Osteoblast (primary cell): ENCODE data around the gene ANAPC13. TPM values are rescaled to one million over a fixed set of nuclear protein-coding genes. Genes with fewer than 3 reads are reported as not detected.

Experiments used
- DNase-seq: peaks from one replicate; pipeline ENCODE4 v3.0.0; 2011; ENCODE audit warnings: low spot score, mixed read lengths; ENCODE audit not compliant: insufficient read length; ENCODE audit errors: missing footprints
- H2AFZ ChIP-seq: 2 replicates; pipeline ENCODE4 v1.6.0; 2011; ENCODE audit warnings: mild to moderate bottlenecking, low read length
- H3K27ac ChIP-seq: 2 replicates; pipeline ENCODE4 v1.5.1; 2011; ENCODE audit warnings: mild to moderate bottlenecking, low read depth, low read length, moderate library complexity
- H3K27me3 ChIP-seq: 2 replicates; pipeline ENCODE4 v1.6.0; 2012; ENCODE audit warnings: mild to moderate bottlenecking, control low read depth, inconsistent platforms, low read length, moderate library complexity; ENCODE audit not compliant: insufficient read depth
- H3K36me3 ChIP-seq: 2 replicates; pipeline ENCODE4 v1.5.1; 2011; ENCODE audit warnings: mild to moderate bottlenecking, low read length, control low read depth, moderate library complexity; ENCODE audit not compliant: insufficient read depth
- H3K4me1 ChIP-seq: 2 replicates; pipeline ENCODE4 v1.5.1; 2011; ENCODE audit warnings: mild to moderate bottlenecking, low read length, control low read depth, moderate library complexity; ENCODE audit not compliant: insufficient read depth
- H3K4me2 ChIP-seq: 2 replicates; pipeline ENCODE4 v1.6.0; 2011; ENCODE audit warnings: mild to moderate bottlenecking, low read length; ENCODE audit not compliant: insufficient read depth
- H3K4me3 ChIP-seq: fragments of 200-600 bp; sonication (generic); 3 replicates; pipeline ENCODE4 v1.5.1; 2012; ENCODE audit warnings: mild to moderate bottlenecking, low read length, inconsistent platforms; ENCODE audit not compliant: insufficient read depth
- H3K79me2 ChIP-seq: 2 replicates; pipeline ENCODE4 v1.6.0; 2012; ENCODE audit warnings: mild to moderate bottlenecking, low read length, control low read depth, inconsistent platforms; ENCODE audit not compliant: insufficient read depth
- H3K9me3 ChIP-seq: 2 replicates; pipeline ENCODE4 v1.5.1; 2011; ENCODE audit warnings: low read depth, low read length, control low read depth
- H4K20me1 ChIP-seq: 2 replicates; pipeline ENCODE4 v1.6.0; 2012; ENCODE audit warnings: mild to moderate bottlenecking, low read length, control low read depth; ENCODE audit not compliant: insufficient read depth
- total RNA-seq: library from RNA; depleted of rRNA; stranded (reverse); fragments of >200 nt; gene quantifications from 2 replicates; pipeline ENCODE4 v1.2.3, GENCODE V29; 2012
- TF ChIP-seq, protein P1 (sequence below): IDR thresholded peaks from 2 replicates; pipeline ENCODE4 v1.5.1; 2011; ENCODE audit warnings: mild to moderate bottlenecking, low read depth, low read length, moderate library complexity; ENCODE audit errors: extremely low read depth

The ANAPC13 gene
- total RNA-seq, 1 donor: 68.4 TPM

DNA sequence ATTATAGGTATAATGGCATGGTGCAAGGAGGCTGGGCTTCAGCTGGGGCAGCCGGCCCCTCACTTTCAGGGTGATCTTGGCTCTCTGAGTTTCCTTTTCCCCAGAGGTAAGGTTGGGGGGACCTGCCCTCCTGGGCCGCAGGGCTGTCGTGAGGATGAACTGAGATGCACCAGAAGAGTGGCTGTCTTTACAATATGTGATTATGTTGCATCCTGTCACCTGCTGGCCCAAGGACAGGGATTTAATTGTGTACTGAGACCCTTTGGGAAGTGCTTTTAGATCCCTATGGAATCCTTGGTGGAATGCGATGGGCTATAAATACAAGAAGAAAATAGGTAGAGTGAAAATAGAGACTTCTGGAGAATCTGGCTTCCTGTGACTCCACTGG is 22.1 kb downstream of the ANAPC13 start:
- Histone ChIP-seq H3K27me3 (no peaks in the 10 kb centered on the region), H3K9me3 (no peaks in the 10 kb centered on the region), H2AFZ (no peak overlapping the region), H4K20me1 (no peaks in the 10 kb centered on the region), H3K4me2 (peak overlapping the region; percentile 69), H3K4me1 (peaks cover 58% of the 10 kb centered on the region), H3K27ac (peak overlapping the region; percentile 96), H3K79me2 (no peaks in the 10 kb centered on the region), H3K36me3 (no peaks in the 10 kb centered on the region), H3K4me3 (peak overlapping the region; percentile 18)
- TF ChIP-seq, protein P1, sequence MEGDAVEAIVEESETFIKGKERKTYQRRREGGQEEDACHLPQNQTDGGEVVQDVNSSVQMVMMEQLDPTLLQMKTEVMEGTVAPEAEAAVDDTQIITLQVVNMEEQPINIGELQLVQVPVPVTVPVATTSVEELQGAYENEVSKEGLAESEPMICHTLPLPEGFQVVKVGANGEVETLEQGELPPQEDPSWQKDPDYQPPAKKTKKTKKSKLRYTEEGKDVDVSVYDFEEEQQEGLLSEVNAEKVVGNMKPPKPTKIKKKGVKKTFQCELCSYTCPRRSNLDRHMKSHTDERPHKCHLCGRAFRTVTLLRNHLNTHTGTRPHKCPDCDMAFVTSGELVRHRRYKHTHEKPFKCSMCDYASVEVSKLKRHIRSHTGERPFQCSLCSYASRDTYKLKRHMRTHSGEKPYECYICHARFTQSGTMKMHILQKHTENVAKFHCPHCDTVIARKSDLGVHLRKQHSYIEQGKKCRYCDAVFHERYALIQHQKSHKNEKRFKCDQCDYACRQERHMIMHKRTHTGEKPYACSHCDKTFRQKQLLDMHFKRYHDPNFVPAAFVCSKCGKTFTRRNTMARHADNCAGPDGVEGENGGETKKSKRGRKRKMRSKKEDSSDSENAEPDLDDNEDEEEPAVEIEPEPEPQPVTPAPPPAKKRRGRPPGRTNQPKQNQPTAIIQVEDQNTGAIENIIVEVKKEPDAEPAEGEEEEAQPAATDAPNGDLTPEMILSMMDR: no peak
- no peak for DNase-seq

DNA sequence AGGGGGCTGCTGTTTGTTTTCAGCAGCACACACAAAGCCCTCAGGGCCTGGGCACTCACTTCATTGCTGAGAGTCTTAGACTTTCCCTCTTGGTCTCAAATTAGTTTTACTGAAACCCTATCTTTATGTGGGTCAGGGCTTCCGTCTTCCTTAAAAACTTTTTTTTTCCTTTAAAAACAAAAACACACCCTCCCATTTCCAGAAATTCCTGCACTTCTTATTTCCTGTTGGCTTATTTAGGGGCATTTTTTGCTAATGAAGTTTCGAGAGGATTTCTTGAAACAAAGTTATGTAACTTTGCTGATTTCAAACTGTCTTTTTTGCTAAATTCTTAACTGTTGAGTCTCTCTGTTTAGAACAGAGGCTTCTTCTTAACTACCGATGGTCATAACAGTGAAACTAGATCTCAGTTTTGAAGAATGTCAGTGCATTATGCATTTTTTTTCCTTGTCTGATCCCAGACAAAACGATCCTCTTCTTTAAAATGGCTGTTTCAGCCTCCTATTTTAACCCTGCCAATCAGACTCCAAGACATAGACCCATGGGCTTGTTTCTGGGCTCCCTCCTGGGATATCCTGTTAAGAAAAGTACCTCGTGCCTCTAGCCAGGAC is 23.3 kb downstream of the ANAPC13 start:
- H4K20me1 ChIP-seq: no peaks in the 10 kb centered on the region
- H3K4me3 ChIP-seq: peak overlapping the region; percentile 12
- peak overlapping the region; percentile 69 for H3K4me2 ChIP-seq
- TF ChIP-seq, protein P1: no peak
- no peaks in the 10 kb centered on the region for H3K27me3 ChIP-seq
- no peak overlapping the region for H2AFZ ChIP-seq
- peak overlapping the region; percentile 96 for H3K27ac ChIP-seq
- no peaks in the 10 kb centered on the region for H3K36me3 ChIP-seq
- DNase-seq: no peak
- no peaks in the 10 kb centered on the region for H3K9me3 ChIP-seq
- no peaks in the 10 kb centered on the region for H3K79me2 ChIP-seq
- H3K4me1 ChIP-seq: peaks cover 52% of the 10 kb centered on the region

DNA sequence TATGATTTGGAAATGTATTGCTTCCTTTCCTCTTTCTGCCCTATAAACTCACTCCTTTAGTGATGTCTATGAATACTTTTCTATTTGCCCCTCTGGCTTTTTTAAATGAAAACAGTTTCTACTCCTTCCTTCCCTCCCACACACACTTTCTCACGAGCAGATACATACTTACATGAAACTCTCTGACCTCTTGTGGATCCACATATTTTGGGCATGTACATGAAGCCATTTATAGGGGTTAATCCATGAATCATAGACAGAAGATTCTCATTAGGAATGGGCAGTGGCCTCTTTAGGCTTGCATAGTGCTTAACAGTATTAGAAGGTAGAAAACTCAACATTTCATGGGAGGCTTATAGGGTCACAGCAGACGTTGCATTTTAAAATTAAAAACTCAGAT is 24.8 kb downstream of the ANAPC13 start:
- no peaks in the 10 kb centered on the region for H3K9me3 ChIP-seq
- no peak overlapping the region for H3K4me3 ChIP-seq
- H3K27me3 ChIP-seq: no peaks in the 10 kb centered on the region
- H3K79me2 ChIP-seq: no peaks in the 10 kb centered on the region
- DNase-seq: peak; percentile 80
- H3K27ac ChIP-seq: peak overlapping the region; percentile 96
- no peak overlapping the region for H2AFZ ChIP-seq
- H3K36me3 ChIP-seq: no peaks in the 10 kb centered on the region
- H4K20me1 ChIP-seq: no peaks in the 10 kb centered on the region
- peak overlapping the region; percentile 32 for H3K4me2 ChIP-seq
- H3K4me1 ChIP-seq: peaks cover 49% of the 10 kb centered on the region
- TF ChIP-seq, protein P1: no peak

DNA sequence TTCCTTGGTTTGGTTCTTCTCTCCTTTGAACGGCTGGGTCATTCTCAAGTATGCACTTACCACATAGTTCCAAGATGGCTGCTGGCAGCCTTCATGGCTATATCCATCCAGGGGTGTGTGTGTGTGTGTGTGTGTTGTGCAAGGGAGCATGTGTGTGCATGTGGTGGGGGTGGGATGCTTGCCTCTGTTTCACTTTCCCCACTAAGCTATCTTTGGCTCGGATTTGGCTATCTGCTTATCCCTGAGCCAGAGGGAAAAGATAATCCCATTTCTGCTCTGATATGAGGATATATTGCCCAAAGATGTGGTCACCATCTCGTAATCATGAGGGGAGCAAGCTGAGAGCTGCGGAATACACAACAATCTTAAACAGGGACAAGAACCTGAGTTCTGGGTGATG is 26.2 kb downstream of the ANAPC13 start:
- no peaks in the 10 kb centered on the region for H3K79me2 ChIP-seq
- no peaks in the 10 kb centered on the region for H3K27me3 ChIP-seq
- H3K4me2 ChIP-seq: no peak overlapping the region
- no peak overlapping the region for H2AFZ ChIP-seq
- no peak overlapping the region for H3K4me3 ChIP-seq
- TF ChIP-seq, protein P1: no peak
- H3K4me1 ChIP-seq: peaks cover 39% of the 10 kb centered on the region
- no peak for DNase-seq
- H3K27ac ChIP-seq: peak overlapping the region; percentile 96
- H3K36me3 ChIP-seq: no peaks in the 10 kb centered on the region
- no peaks in the 10 kb centered on the region for H4K20me1 ChIP-seq
- H3K9me3 ChIP-seq: no peaks in the 10 kb centered on the region
